ENCODE results near the gene ANHX. TPM values are rescaled to one million over a fixed set of nuclear protein-coding genes. Genes with fewer than 3 reads are reported as not detected.

Gene ANHX
- total RNA-seq, 6 experiments from 2014 or later, result not detected

- DNase-seq (no peak), ATAC-seq (no peak)
- Histone ChIP-seq H3K27me3 (no peaks in the 10 kb centered on the region), H3K4me3 (no peak overlapping the region), H3K36me3 (no peaks in the 10 kb centered on the region), H3K9me3 (peaks cover 0 to 3% (median 0%) of the 10 kb centered on the region in 4 donors), H3K27ac (no peak overlapping the region), H3K4me1 (no peaks in the 10 kb centered on the region)
- TF ChIP-seq POLR2A (IDR thresholded peaks at IDR 0.05), result no peak
- no peak for TF ChIP-seq CTCF (IDR thresholded peaks at IDR 0.05)
- WGBS (ENCODE audit: insufficient coverage, low coverage, low lambda C conversion rate, missing lambda C conversion rate), result 49% methylated on average over 6 of the region's 6 CpGs
- intact Hi-C loops (cut with DNase I), result no loop called here
Measured at GRCh38 chr12:133251732-133252131, 16.1 kb upstream of the ANHX start.

- Histone ChIP-seq H3K4me3 (no peak overlapping the region), H3K27me3 (no peaks in the 10 kb centered on the region), H3K36me3 (no peaks in the 10 kb centered on the region), H3K9me3 (no peaks in the 10 kb centered on the region), H3K4me1 (no peaks in the 10 kb centered on the region), H3K27ac (no peak overlapping the region)
- 93% methylated on average over 11 of the region's 12 CpGs for WGBS (ENCODE audit: insufficient coverage, low coverage, low lambda C conversion rate, missing lambda C conversion rate)
- ATAC-seq, result no peak
- TF ChIP-seq CTCF (IDR thresholded peaks at IDR 0.05), result no peak
- no peak for TF ChIP-seq POLR2A (IDR thresholded peaks at IDR 0.05)
- intact Hi-C loops (cut with DNase I), result no loop called here
- no peak for DNase-seq
Measured at GRCh38 chr12:133236556-133236955, 879 bp upstream of the ANHX start.

GRCh38 chr12:133236144-133236543, 467 bp upstream of the ANHX start:
- H3K4me1 ChIP-seq, result no peaks in the 10 kb centered on the region
- ATAC-seq, result no peak
- H3K27me3 ChIP-seq, result no peaks in the 10 kb centered on the region
- intact Hi-C loops (cut with DNase I), result no loop called here
- no peak overlapping the region for H3K4me3 ChIP-seq
- H3K9me3 ChIP-seq, result no peaks in the 10 kb centered on the region
- no peak overlapping the region for H3K27ac ChIP-seq
- WGBS (ENCODE audit: insufficient coverage, low coverage, low lambda C conversion rate, missing lambda C conversion rate), result no CpG with 5 or more reads among the region's 44 CpGs
- no peak for DNase-seq
- TF ChIP-seq CTCF (IDR thresholded peaks at IDR 0.05) (no peak), POLR2A (IDR thresholded peaks at IDR 0.05) (no peak)
- H3K36me3 ChIP-seq, result no peaks in the 10 kb centered on the region

- no peak for TF ChIP-seq CTCF (IDR thresholded peaks at IDR 0.05)
- no peak for TF ChIP-seq POLR2A (IDR thresholded peaks at IDR 0.05)
Measured at GRCh38 chr12:133234971-133235370, 706 bp downstream of the ANHX start.

GRCh38 chr12:133233993-133234564, 1.6 kb downstream of the ANHX start:
- Histone ChIP-seq H3K9me3 (no peaks in the 10 kb centered on the region), H3K4me1 (no peaks in the 10 kb centered on the region), H3K4me3 (no peak overlapping the region), H3K27ac (no peak overlapping the region), H3K27me3 (no peaks in the 10 kb centered on the region), H3K36me3 (no peaks in the 10 kb centered on the region)
- WGBS (ENCODE audit: insufficient coverage, low coverage, low lambda C conversion rate, missing lambda C conversion rate), result 58% methylated on average over 4 of the region's 18 CpGs
- TF ChIP-seq POLR2A (IDR thresholded peaks at IDR 0.05) (no peak), CTCF (IDR thresholded peaks at IDR 0.05) (no peak)
- intact Hi-C loops (cut with DNase I), result no loop called here
- ATAC-seq, result no peak
- no peak for DNase-seq

More at GRCh38 chr12:133234971-133235370, 706 bp downstream of the ANHX start:
- H3K4me1 ChIP-seq, result no peaks in the 10 kb centered on the region
- no peak for ATAC-seq
- intact Hi-C loops (cut with DNase I), result no loop called here
- no peak overlapping the region for H3K27ac ChIP-seq
- no peaks in the 10 kb centered on the region for H3K27me3 ChIP-seq
- H3K36me3 ChIP-seq, result no peaks in the 10 kb centered on the region
- no peak overlapping the region for H3K4me3 ChIP-seq
- H3K9me3 ChIP-seq, result no peaks in the 10 kb centered on the region
- 20% methylated on average over 1 of the region's 20 CpGs for WGBS (ENCODE audit: insufficient coverage, low coverage, low lambda C conversion rate, missing lambda C conversion rate)
- DNase-seq, result no peak
